OCI-LY1 (cell line): ENCODE measurements around the gene ST8SIA2.

Experiments used
- H2AFZ ChIP-seq: fragments of 200-600 bp; sonication (generic), shearing (Covaris generic); 2 replicates; pipeline ENCODE4 v1.6.0; 2014; ENCODE audit warnings: antibody characterized with exemption, mild to moderate bottlenecking, low read length
- H3F3A ChIP-seq: fragments of 200-600 bp; sonication (generic), shearing (Covaris generic); 2 replicates; pipeline ENCODE4 v1.6.0; 2014; ENCODE audit warnings: mild to moderate bottlenecking, antibody characterized with exemption, low read length, moderate library complexity; ENCODE audit not compliant: insufficient read depth
- H3K27ac ChIP-seq: fragments of 200-600 bp; sonication (generic); 2 replicates; pipeline ENCODE4 v1.5.1; 2014; ENCODE audit warnings: low read length, mixed run types, mild to moderate bottlenecking, low read depth; ENCODE audit not compliant: poor library complexity, severe bottlenecking
- H3K27me3 ChIP-seq: fragments of 200-600 bp; sonication (generic); 2 replicates; pipeline ENCODE4 v1.6.0; 2014; ENCODE audit warnings: antibody characterized with exemption, mild to moderate bottlenecking, low read length, moderate library complexity; ENCODE audit not compliant: insufficient read depth
- H3K36me3 ChIP-seq: fragments of 200-600 bp; sonication (generic); 2 replicates; pipeline ENCODE4 v1.6.1; 2014; ENCODE audit warnings: mild to moderate bottlenecking, antibody characterized with exemption, low read length, moderate library complexity, mixed read lengths; ENCODE audit not compliant: insufficient read depth
- H3K4me1 ChIP-seq: fragments of 200-600 bp; sonication (generic); 2 replicates; pipeline ENCODE4 v1.5.1; 2014; ENCODE audit warnings: mild to moderate bottlenecking, low read length, moderate library complexity; ENCODE audit not compliant: insufficient read depth, severe bottlenecking
- H3K4me2 ChIP-seq: fragments of 200-600 bp; sonication (generic), shearing (Covaris generic); 2 replicates; pipeline ENCODE4 v1.6.1; 2014; ENCODE audit warnings: low read length
- H3K4me3 ChIP-seq: fragments of 200-600 bp; sonication (generic); 2 replicates; pipeline ENCODE4 v1.5.1; 2014; ENCODE audit warnings: low read length, low read depth, mild to moderate bottlenecking, mixed read lengths; ENCODE audit not compliant: poor library complexity, severe bottlenecking
- H3K79me2 ChIP-seq: fragments of 200-600 bp; shearing (Covaris generic); 2 replicates; pipeline ENCODE4 v1.6.1; 2016; ENCODE audit warnings: mixed run types, low read length, mixed read lengths; ENCODE audit not compliant: insufficient read depth
- H3K9ac ChIP-seq: fragments of 200-600 bp; sonication (generic), shearing (Covaris generic); 2 replicates; pipeline ENCODE4 v1.6.1; 2014; ENCODE audit warnings: mild to moderate bottlenecking, low read length, mixed read lengths
- H3K9me2 ChIP-seq: fragments of 200-600 bp; sonication (generic), shearing (Covaris generic); 2 replicates; pipeline ENCODE4 v1.6.1; 2014; ENCODE audit warnings: low read depth, mild to moderate bottlenecking, low read length, mixed read lengths
- H3K9me3 ChIP-seq: fragments of 200-600 bp; shearing (Covaris generic); 2 replicates; pipeline ENCODE4 v1.6.1; 2014; ENCODE audit warnings: low read length, mixed read lengths
- H4K20me1 ChIP-seq: fragments of 200-600 bp; sonication (generic), shearing (Covaris generic); 2 replicates; pipeline ENCODE4 v1.6.0; 2016; ENCODE audit warnings: mild to moderate bottlenecking, low read length; ENCODE audit not compliant: insufficient read depth
- CTCF ChIP-seq: fragments of 200-600 bp; sonication (generic), shearing (Covaris generic); IDR thresholded peaks from 2 replicates; pipeline ENCODE4 v1.5.1; 2017; ENCODE audit warnings: mild to moderate bottlenecking, antibody characterized with exemption, low read length, moderate library complexity, mixed read lengths
- EZH2 ChIP-seq: fragments of 200-600 bp; sonication (generic), shearing (Covaris generic); IDR thresholded peaks from 2 replicates; pipeline ENCODE4 v1.8.0; 2017; ENCODE audit warnings: borderline replicate concordance, mixed run types, mild to moderate bottlenecking, antibody characterized with exemption, low read length, moderate library complexity, mixed read lengths

The ST8SIA2 gene

DNA sequence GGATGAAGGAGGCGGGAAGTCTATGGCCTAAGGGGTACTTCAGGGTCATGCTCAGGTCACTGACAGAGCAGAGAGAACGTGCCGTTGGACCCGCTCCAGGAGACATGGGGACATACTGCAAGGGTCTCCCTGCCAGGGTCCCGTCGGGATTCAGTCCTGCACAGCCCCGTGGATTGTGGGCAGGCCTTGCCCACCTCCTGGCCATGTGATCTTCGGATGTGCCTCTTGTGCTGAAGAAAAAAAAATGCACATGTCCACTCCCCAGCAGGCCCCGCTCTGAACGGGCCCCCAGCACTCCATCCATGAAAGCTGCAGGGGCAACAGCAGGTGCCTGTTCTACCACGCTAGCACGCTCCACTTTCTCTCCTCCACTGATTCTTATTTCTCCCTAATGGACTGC is 22.9 kb downstream of the ST8SIA2 start:
- no peaks in the 10 kb centered on the region for H3F3A ChIP-seq
- no peaks in the 10 kb centered on the region for H3K4me1 ChIP-seq
- no peak overlapping the region for H3K9ac ChIP-seq
- no peaks in the 10 kb centered on the region for H3K79me2 ChIP-seq
- H4K20me1 ChIP-seq, result no peaks in the 10 kb centered on the region
- peaks cover 7% of the 10 kb centered on the region; the same call in 1 of the 2 replicates for H3K27me3 ChIP-seq
- H3K4me2 ChIP-seq, result no peak overlapping the region
- no peak overlapping the region for H2AFZ ChIP-seq
- no peaks in the 10 kb centered on the region for H3K36me3 ChIP-seq
- no peak overlapping the region for H3K27ac ChIP-seq
- no peak for TF ChIP-seq EZH2
- no peak for TF ChIP-seq CTCF
- no peaks in the 10 kb centered on the region for H3K9me3 ChIP-seq
- no peaks in the 10 kb centered on the region for H3K9me2 ChIP-seq
- H3K4me3 ChIP-seq, result no peak overlapping the region

DNA sequence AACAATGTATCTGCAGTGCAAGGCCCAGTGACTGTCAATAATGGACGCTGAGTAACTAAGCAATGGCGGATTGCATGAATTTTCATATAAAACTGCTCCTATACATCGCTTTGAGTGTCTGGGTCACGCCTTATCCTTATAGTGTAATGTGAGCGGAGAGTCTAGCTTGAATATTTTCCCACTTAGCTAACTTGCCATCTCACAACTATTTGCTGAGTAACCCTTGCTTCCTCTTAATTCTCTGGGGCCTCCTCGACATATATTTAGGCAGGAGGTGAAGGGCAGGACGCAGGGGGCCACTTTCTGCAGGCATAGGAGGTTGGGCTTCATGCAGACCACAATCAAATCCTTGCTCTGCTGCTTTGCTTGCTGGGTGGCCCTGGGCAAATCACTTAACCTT is 24.0 kb downstream of the ST8SIA2 start:
- H3K27ac ChIP-seq, result no peak overlapping the region
- no peaks in the 10 kb centered on the region for H3K79me2 ChIP-seq
- no peaks in the 10 kb centered on the region for H3K9me2 ChIP-seq
- no peaks in the 10 kb centered on the region for H3K4me1 ChIP-seq
- no peak overlapping the region for H3K4me3 ChIP-seq
- H3K9me3 ChIP-seq, result no peaks in the 10 kb centered on the region
- H3K9ac ChIP-seq, result no peak overlapping the region
- no peak overlapping the region for H3K4me2 ChIP-seq
- no peaks in the 10 kb centered on the region for H3K36me3 ChIP-seq
- H4K20me1 ChIP-seq, result no peaks in the 10 kb centered on the region
- TF ChIP-seq EZH2, result no peak
- TF ChIP-seq CTCF, result no peak
- H2AFZ ChIP-seq, result no peak overlapping the region
- peaks cover 6% of the 10 kb centered on the region; the same call in 1 of the 2 replicates for H3K27me3 ChIP-seq
- no peaks in the 10 kb centered on the region for H3F3A ChIP-seq

GRCh38 chr15:92418864-92419263 is 25.2 kb downstream of the ST8SIA2 start:
- H3K9ac ChIP-seq, result no peak overlapping the region
- H3K36me3 ChIP-seq, result no peaks in the 10 kb centered on the region
- H4K20me1 ChIP-seq, result no peaks in the 10 kb centered on the region
- H3K27ac ChIP-seq, result no peak overlapping the region
- H3K79me2 ChIP-seq, result no peaks in the 10 kb centered on the region
- peaks cover 12% of the 10 kb centered on the region; the same call in 1 of the 2 replicates for H3K27me3 ChIP-seq
- no peaks in the 10 kb centered on the region for H3K9me2 ChIP-seq
- TF ChIP-seq EZH2 (no peak), CTCF (no peak)
- no peak overlapping the region for H3K4me3 ChIP-seq
- no peaks in the 10 kb centered on the region for H3K9me3 ChIP-seq
- no peak overlapping the region for H3K4me2 ChIP-seq
- no peaks in the 10 kb centered on the region for H3K4me1 ChIP-seq
- no peak overlapping the region for H2AFZ ChIP-seq
- no peaks in the 10 kb centered on the region for H3F3A ChIP-seq
